SK-N-SH treated with all-trans-retinoic acid at 6 μM for 48 hours (cell line): Measurements from ENCODE around the gene NKTR.

ENCODE experiments used
- ATAC-seq: fragments of 200-7000 bp; cut with Tn5 transposase; 3 replicates; pipeline ENCODE4 v1.9.1; 2020; ENCODE audit warnings: mild to moderate bottlenecking, moderate library complexity
- ARNTL ChIP-seq: fragments of 450-650 bp; formaldehyde crosslinking; IDR thresholded peaks from 2 replicates; pipeline ENCODE4 v1.5.0; 2020; ENCODE audit warnings: low read depth, mild to moderate bottlenecking, moderate library complexity, borderline replicate concordance
- BACH2 ChIP-seq: fragments of 250-450 bp; sonication (Bioruptor Pico); IDR thresholded peaks from 2 replicates; pipeline ENCODE4 v1.9.0; 2021; ENCODE audit warnings: mild to moderate bottlenecking, borderline replicate concordance
- CSDC2 ChIP-seq: fragments of 250-450 bp; sonication (Bioruptor Pico); IDR thresholded peaks from 2 replicates; pipeline ENCODE4 v1.5.0; 2020; ENCODE audit warnings: mild to moderate bottlenecking, moderate library complexity
- ESRRG ChIP-seq: fragments of 250-450 bp; sonication (Bioruptor Pico); IDR thresholded peaks from 2 replicates; pipeline ENCODE4 v1.6.1; 2021; ENCODE audit warnings: mild to moderate bottlenecking
- GLIS3 ChIP-seq: fragments of 250-450 bp; sonication (Bioruptor Pico); IDR thresholded peaks from 2 replicates; pipeline ENCODE4 v1.5.0; 2020; ENCODE audit warnings: mild to moderate bottlenecking, moderate library complexity
- ISL1 ChIP-seq: fragments of 250-450 bp; sonication (Bioruptor Pico); IDR thresholded peaks from 2 replicates; pipeline ENCODE4 v2.1.2; 2022; ENCODE audit warnings: mild to moderate bottlenecking, moderate library complexity
- OSR1 ChIP-seq: fragments of 250-450 bp; sonication (Bioruptor Pico); IDR thresholded peaks from 2 replicates; pipeline ENCODE4 v1.8.0; 2022; ENCODE audit warnings: moderate library complexity, mild to moderate bottlenecking, inconsistent platforms
- RARB ChIP-seq: fragments of 250-450 bp; sonication (Bioruptor Pico); IDR thresholded peaks from 2 replicates; pipeline ENCODE4 v1.8.0; 2021; ENCODE audit warnings: mild to moderate bottlenecking, moderate library complexity
- SNAI2 ChIP-seq: fragments of 250-450 bp; sonication (Bioruptor Pico); IDR thresholded peaks from 2 replicates; pipeline ENCODE4 v1.5.0; 2020; ENCODE audit warnings: mild to moderate bottlenecking, moderate library complexity
- TCF4 ChIP-seq: fragments of 250-450 bp; sonication (Bioruptor Pico); IDR thresholded peaks from 2 replicates; pipeline ENCODE4 v1.8.0; 2021; ENCODE audit warnings: mild to moderate bottlenecking, moderate library complexity, borderline replicate concordance
- TOX ChIP-seq: fragments of 250-450 bp; sonication (Bioruptor Pico); IDR thresholded peaks from 2 replicates; pipeline ENCODE4 v1.8.0; 2021; ENCODE audit warnings: mild to moderate bottlenecking, moderate library complexity, borderline replicate concordance
- ZC3H10 ChIP-seq: fragments of 250-450 bp; sonication (Bioruptor Pico); IDR thresholded peaks from 2 replicates; pipeline ENCODE4 v1.5.1; 2021; ENCODE audit warnings: mild to moderate bottlenecking, moderate library complexity
- ZFP3 ChIP-seq: fragments of 250-450 bp; sonication (Bioruptor Pico); IDR thresholded peaks from 2 replicates; pipeline ENCODE4 v1.5.0; 2020; ENCODE audit warnings: mild to moderate bottlenecking, moderate library complexity
- ZFP30 ChIP-seq: fragments of 450-650 bp; formaldehyde crosslinking; IDR thresholded peaks from 2 replicates; pipeline ENCODE4 v1.5.0; 2022; ENCODE audit warnings: mild to moderate bottlenecking, moderate library complexity
- ZNF565 ChIP-seq: fragments of 450-650 bp; formaldehyde crosslinking; conservative IDR thresholded peaks from 2 replicates; pipeline ENCODE4 v1.5.0; 2020; ENCODE audit warnings: low read depth, mild to moderate bottlenecking, moderate library complexity
- ZNF70 ChIP-seq: fragments of 450-650 bp; formaldehyde crosslinking; IDR thresholded peaks from 2 replicates; pipeline ENCODE4 v1.5.0; 2020; ENCODE audit warnings: mild to moderate bottlenecking, moderate library complexity
- ZNF8 ChIP-seq: fragments of 450-650 bp; formaldehyde crosslinking; IDR thresholded peaks from 2 replicates; pipeline ENCODE4 v1.5.0; 2020; ENCODE audit warnings: mild to moderate bottlenecking, moderate library complexity
- TF ChIP-seq, protein P1 (sequence below): fragments of 250-450 bp; sonication (Bioruptor Pico); IDR thresholded peaks from 2 replicates; pipeline ENCODE4 v1.8.0; 2020; ENCODE audit warnings: mild to moderate bottlenecking, moderate library complexity, borderline replicate concordance
- TF ChIP-seq, protein P2 (sequence below): fragments of 250-450 bp; sonication (Bioruptor Pico); IDR thresholded peaks from 2 replicates; pipeline ENCODE4 v1.8.0; 2021; ENCODE audit warnings: low read depth, mild to moderate bottlenecking, moderate library complexity, borderline replicate concordance
- TF ChIP-seq, protein P3 (sequence below): fragments of 250-450 bp; sonication (Bioruptor Pico); IDR thresholded peaks from 2 replicates; pipeline ENCODE4 v1.5.1; 2020; ENCODE audit warnings: low read depth, mild to moderate bottlenecking, moderate library complexity
- TF ChIP-seq, protein P4 (sequence below): fragments of 250-450 bp; sonication (Bioruptor Pico); IDR thresholded peaks from 2 replicates; pipeline ENCODE4 v1.5.0; 2020; ENCODE audit warnings: mild to moderate bottlenecking, moderate library complexity
- TF ChIP-seq, protein P5 (sequence below): fragments of 250-450 bp; sonication (Bioruptor Pico); IDR thresholded peaks from 2 replicates; pipeline ENCODE4 v1.5.1; 2021; ENCODE audit warnings: mild to moderate bottlenecking, moderate library complexity

Gene NKTR

DNA sequence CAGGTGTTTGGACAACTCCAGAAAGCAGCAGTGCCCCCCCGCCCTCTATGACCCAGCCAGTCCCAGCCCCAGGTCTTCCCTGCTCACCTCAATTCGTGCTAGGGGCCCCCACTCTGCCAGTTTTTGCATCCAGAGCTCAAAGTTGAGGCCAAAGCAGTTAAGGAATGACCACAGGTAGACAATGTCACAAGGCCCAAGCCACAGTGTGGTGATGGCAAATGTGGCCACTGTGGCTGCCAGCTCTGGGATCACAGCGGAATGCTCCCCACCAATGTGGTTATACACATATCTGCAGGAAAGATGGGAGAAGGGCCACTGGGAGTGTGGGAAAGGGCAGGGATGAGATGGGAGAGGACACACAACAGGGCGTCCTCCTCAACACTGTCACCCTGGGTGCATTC is 93.0 kb downstream of the NKTR start:
- ATAC-seq = no peak
- TF ChIP-seq ESRRG (no peak), BACH2 (CRISPR knock-in tag) (no peak), ZC3H10 (CRISPR knock-in tag) (no peak), ISL1 (CRISPR knock-in tag) (no peak), ZFP30 (CRISPR knock-in tag) (no peak), TOX (CRISPR knock-in tag) (no peak), SNAI2 (CRISPR knock-in tag) (no peak)
- TF ChIP-seq, protein P1, sequence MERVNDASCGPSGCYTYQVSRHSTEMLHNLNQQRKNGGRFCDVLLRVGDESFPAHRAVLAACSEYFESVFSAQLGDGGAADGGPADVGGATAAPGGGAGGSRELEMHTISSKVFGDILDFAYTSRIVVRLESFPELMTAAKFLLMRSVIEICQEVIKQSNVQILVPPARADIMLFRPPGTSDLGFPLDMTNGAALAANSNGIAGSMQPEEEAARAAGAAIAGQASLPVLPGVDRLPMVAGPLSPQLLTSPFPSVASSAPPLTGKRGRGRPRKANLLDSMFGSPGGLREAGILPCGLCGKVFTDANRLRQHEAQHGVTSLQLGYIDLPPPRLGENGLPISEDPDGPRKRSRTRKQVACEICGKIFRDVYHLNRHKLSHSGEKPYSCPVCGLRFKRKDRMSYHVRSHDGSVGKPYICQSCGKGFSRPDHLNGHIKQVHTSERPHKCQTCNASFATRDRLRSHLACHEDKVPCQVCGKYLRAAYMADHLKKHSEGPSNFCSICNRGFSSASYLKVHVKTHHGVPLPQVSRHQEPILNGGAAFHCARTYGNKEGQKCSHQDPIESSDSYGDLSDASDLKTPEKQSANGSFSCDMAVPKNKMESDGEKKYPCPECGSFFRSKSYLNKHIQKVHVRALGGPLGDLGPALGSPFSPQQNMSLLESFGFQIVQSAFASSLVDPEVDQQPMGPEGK (CRISPR knock-in tag) = no peak

DNA sequence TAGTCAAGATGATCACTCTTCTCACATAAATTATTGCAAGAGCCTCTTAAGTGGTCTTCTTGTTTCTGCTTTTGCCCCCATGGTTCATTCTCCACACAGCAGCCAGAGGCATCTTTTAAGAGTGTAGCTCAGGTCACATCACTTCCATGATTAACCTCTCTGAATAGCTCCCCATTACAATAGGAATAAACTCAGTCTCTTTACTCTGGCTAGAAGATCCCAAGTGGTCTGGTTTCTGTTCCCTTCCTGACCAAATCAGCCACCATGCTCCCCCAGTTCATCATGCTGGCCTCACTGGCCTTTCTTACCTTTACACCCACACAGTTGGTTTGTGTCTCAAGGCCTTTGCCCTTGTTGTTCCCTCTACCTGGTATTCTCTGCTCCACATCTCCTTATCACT is 93.9 kb downstream of the NKTR start:
- TF ChIP-seq ZNF8 (CRISPR knock-in tag) (no peak), ESRRG (no peak), ZC3H10 (CRISPR knock-in tag) (no peak), CSDC2 (no peak), ZFP30 (CRISPR knock-in tag) (no peak), ZNF565 (CRISPR knock-in tag) (no peak), OSR1 (CRISPR knock-in tag) (no peak), SNAI2 (CRISPR knock-in tag) (no peak), ARNTL (CRISPR knock-in tag) (no peak), BACH2 (CRISPR knock-in tag) (no peak), RARB (CRISPR knock-in tag) (no peak), GLIS3 (CRISPR knock-in tag) (no peak), ISL1 (CRISPR knock-in tag) (no peak), ZFP3 (CRISPR knock-in tag) (no peak), ZNF70 (no peak), TCF4 (CRISPR knock-in tag) (no peak)
- TF ChIP-seq, protein P2, sequence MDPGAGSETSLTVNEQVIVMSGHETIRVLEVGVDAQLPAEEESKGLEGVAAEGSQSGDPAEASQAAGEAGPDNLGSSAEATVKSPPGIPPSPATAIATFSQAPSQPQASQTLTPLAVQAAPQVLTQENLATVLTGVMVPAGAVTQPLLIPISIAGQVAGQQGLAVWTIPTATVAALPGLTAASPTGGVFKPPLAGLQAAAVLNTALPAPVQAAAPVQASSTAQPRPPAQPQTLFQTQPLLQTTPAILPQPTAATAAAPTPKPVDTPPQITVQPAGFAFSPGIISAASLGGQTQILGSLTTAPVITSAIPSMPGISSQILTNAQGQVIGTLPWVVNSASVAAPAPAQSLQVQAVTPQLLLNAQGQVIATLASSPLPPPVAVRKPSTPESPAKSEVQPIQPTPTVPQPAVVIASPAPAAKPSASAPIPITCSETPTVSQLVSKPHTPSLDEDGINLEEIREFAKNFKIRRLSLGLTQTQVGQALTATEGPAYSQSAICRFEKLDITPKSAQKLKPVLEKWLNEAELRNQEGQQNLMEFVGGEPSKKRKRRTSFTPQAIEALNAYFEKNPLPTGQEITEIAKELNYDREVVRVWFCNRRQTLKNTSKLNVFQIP (CRISPR knock-in tag) = no peak
- TF ChIP-seq, protein P3, sequence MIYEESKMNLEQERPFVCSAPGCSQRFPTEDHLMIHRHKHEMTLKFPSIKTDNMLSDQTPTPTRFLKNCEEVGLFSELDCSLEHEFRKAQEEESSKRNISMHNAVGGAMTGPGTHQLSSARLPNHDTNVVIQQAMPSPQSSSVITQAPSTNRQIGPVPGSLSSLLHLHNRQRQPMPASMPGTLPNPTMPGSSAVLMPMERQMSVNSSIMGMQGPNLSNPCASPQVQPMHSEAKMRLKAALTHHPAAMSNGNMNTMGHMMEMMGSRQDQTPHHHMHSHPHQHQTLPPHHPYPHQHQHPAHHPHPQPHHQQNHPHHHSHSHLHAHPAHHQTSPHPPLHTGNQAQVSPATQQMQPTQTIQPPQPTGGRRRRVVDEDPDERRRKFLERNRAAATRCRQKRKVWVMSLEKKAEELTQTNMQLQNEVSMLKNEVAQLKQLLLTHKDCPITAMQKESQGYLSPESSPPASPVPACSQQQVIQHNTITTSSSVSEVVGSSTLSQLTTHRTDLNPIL (CRISPR knock-in tag) = no peak
- TF ChIP-seq, protein P4, sequence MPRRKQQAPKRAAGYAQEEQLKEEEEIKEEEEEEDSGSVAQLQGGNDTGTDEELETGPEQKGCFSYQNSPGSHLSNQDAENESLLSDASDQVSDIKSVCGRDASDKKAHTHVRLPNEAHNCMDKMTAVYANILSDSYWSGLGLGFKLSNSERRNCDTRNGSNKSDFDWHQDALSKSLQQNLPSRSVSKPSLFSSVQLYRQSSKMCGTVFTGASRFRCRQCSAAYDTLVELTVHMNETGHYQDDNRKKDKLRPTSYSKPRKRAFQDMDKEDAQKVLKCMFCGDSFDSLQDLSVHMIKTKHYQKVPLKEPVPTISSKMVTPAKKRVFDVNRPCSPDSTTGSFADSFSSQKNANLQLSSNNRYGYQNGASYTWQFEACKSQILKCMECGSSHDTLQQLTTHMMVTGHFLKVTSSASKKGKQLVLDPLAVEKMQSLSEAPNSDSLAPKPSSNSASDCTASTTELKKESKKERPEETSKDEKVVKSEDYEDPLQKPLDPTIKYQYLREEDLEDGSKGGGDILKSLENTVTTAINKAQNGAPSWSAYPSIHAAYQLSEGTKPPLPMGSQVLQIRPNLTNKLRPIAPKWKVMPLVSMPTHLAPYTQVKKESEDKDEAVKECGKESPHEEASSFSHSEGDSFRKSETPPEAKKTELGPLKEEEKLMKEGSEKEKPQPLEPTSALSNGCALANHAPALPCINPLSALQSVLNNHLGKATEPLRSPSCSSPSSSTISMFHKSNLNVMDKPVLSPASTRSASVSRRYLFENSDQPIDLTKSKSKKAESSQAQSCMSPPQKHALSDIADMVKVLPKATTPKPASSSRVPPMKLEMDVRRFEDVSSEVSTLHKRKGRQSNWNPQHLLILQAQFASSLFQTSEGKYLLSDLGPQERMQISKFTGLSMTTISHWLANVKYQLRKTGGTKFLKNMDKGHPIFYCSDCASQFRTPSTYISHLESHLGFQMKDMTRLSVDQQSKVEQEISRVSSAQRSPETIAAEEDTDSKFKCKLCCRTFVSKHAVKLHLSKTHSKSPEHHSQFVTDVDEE (CRISPR knock-in tag) = no peak
- TF ChIP-seq, protein P5, sequence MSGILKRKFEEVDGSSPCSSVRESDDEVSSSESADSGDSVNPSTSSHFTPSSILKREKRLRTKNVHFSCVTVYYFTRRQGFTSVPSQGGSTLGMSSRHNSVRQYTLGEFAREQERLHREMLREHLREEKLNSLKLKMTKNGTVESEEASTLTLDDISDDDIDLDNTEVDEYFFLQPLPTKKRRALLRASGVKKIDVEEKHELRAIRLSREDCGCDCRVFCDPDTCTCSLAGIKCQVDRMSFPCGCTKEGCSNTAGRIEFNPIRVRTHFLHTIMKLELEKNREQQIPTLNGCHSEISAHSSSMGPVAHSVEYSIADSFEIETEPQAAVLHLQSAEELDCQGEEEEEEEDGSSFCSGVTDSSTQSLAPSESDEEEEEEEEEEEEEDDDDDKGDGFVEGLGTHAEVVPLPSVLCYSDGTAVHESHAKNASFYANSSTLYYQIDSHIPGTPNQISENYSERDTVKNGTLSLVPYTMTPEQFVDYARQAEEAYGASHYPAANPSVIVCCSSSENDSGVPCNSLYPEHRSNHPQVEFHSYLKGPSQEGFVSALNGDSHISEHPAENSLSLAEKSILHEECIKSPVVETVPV (CRISPR knock-in tag) = no peak
- ATAC-seq = no peak
